ENCODE data around the gene ERVFRD-1.

- TF ChIP-seq CTCF (IDR thresholded peaks at IDR 0.05) = no peak
- no peak for TF ChIP-seq POLR2A (IDR thresholded peaks at IDR 0.05)
Measured at GRCh38 chr6:11111769-11112437, 378 bp upstream of the ERVFRD-1 start.

Measured in right lobe of liver (tissue), 4 donors.